Measurements from ENCODE around the gene PODXL.

- TF ChIP-seq TAF1 (IDR thresholded peaks at IDR 0.05; ENCODE audit: low read depth) (no peak), RAD21 (IDR thresholded peaks at IDR 0.05; ENCODE audit: low read depth) (no peak), EP300 (IDR thresholded peaks at IDR 0.05; ENCODE audit: borderline replicate concordance) (no peak)
Measured at GRCh38 chr7:131574741-131575140, 18.3 kb upstream of the PODXL start.

Measured in Ishikawa (cell line).